Measurements from ENCODE around the gene SF3B3. TPM values are rescaled to one million over a fixed set of nuclear protein-coding genes. Genes with fewer than 3 reads are reported as not detected.
A peak's percentile ranks its signal among the peaks of the same experiment; 100 is the strongest.

The SF3B3 gene
- total RNA-seq, 1 donor from 2014 or later, result 129 TPM

DNA sequence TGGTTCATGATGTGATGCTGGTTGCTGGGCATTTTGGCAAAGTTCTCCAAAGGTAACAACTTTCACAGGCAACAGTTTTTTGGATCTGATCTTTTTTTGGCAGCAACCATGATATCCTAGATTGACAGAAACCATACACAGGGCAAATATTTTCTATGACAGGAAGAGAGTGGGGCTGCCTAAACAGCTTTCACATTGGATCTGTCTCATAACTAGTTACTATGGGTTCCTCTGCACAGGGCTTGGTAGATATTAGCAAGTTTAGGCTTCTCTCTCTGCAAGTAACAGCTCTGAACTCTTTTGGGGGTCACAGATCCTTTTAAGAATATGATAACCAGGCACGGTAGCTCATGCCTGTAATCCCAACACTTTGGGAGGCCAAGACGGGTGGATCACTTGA, 28.8 kb upstream of the SF3B3 start:
- Histone ChIP-seq H3K4me3 (no peak overlapping the region), H3K9me3 (replicated peaks) (no peaks in the 10 kb centered on the region), H3K4me1 (peaks cover 19% of the 10 kb centered on the region), H3K27me3 (ENCODE audit: low read depth) (no peaks in the 10 kb centered on the region), H3K36me3 (peaks cover 82% of the 10 kb centered on the region), H3K27ac (replicated peaks) (peak overlapping the region; percentile 12)
- TF ChIP-seq, protein P1, sequence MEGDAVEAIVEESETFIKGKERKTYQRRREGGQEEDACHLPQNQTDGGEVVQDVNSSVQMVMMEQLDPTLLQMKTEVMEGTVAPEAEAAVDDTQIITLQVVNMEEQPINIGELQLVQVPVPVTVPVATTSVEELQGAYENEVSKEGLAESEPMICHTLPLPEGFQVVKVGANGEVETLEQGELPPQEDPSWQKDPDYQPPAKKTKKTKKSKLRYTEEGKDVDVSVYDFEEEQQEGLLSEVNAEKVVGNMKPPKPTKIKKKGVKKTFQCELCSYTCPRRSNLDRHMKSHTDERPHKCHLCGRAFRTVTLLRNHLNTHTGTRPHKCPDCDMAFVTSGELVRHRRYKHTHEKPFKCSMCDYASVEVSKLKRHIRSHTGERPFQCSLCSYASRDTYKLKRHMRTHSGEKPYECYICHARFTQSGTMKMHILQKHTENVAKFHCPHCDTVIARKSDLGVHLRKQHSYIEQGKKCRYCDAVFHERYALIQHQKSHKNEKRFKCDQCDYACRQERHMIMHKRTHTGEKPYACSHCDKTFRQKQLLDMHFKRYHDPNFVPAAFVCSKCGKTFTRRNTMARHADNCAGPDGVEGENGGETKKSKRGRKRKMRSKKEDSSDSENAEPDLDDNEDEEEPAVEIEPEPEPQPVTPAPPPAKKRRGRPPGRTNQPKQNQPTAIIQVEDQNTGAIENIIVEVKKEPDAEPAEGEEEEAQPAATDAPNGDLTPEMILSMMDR (IDR thresholded peaks at IDR 0.05; ENCODE audit: borderline replicate concordance), result no peak
- DNase-seq, result no peak
- intact Hi-C loops (cut with micrococcal nuclease), result no loop called here

DNA sequence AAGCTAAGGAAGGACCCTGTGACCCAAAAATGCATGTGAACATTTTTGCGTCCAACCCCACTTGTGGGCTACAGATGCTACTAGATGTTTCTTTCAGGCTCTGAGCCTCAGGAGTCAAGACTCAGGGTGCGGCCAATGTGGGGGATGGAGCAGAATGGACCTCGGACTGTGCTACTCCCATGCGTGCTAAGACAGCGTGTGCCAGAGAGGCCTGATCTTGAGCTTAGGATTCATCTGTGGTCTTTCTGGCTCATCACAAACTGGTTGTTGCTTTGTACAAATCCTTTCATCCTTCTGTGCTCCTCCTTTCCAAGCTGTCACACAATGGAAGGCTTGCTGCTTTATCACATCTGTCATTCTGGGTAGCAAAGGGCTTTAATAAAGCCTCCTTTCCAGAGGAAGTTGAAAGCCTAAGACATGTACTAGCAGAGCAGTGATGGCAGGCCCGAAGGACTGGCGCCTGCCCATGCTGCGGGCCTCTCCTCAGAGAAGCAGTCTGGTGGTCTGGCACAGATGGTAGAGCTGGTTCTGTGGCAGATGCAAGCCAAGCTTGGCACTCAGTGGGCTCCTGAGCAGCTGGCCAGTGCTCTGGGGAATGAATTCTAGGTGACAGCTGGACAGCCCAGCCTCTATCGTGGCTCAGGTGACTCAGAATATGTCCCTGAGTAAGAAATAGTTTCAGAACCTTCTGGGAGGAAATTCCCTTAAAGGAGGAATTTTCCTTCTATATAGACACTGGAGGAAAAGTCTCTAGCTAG, 28.0 kb upstream of the SF3B3 start:
- H3K27ac ChIP-seq (replicated peaks), result no peak overlapping the region

DNA sequence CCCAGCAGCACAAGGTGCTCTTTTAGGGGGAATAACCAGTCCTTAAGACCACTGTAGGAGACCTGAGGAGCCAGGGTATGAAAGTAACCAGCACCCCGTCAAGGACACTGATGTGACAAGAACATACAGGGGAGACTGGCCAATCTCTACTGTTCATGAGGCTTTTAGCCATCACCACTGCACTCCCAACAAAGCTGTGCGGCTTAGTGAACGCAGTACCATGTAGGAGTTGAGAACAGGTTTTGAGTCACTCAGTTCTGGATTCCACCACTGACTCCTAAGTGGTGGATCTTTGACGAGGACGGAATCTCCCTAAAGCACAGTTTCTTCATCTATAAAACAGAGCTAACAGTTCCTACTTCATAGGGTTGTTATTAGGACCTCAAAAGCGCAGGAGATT, 27.1 kb upstream of the SF3B3 start:
- H3K27me3 ChIP-seq (ENCODE audit: low read depth), result no peaks in the 10 kb centered on the region
- TF ChIP-seq, protein P1 (IDR thresholded peaks at IDR 0.05; ENCODE audit: borderline replicate concordance), result no peak
- no peak overlapping the region for H3K4me3 ChIP-seq
- no peaks in the 10 kb centered on the region for H3K9me3 ChIP-seq (replicated peaks)
- no peak for DNase-seq
- H3K36me3 ChIP-seq, result peaks cover 91% of the 10 kb centered on the region
- intact Hi-C loops (cut with micrococcal nuclease), result no loop called here
- peaks cover 19% of the 10 kb centered on the region for H3K4me1 ChIP-seq
- no peak overlapping the region for H3K27ac ChIP-seq (replicated peaks)

More for the DNA sequence above, 28.0 kb upstream of the SF3B3 start:
- H3K27me3 ChIP-seq (ENCODE audit: low read depth), result no peaks in the 10 kb centered on the region
- TF ChIP-seq, protein P1 (IDR thresholded peaks at IDR 0.05; ENCODE audit: borderline replicate concordance), result no peak
- peaks cover 82% of the 10 kb centered on the region for H3K36me3 ChIP-seq
- H3K4me1 ChIP-seq, result peaks cover 19% of the 10 kb centered on the region
- no peaks in the 10 kb centered on the region for H3K9me3 ChIP-seq (replicated peaks)
- intact Hi-C loops (cut with micrococcal nuclease), result no loop called here
- DNase-seq, result no peak
- no peak overlapping the region for H3K4me3 ChIP-seq

- no peaks in the 10 kb centered on the region for H3K4me1 ChIP-seq
- no peak for DNase-seq
- no peaks in the 10 kb centered on the region for H3K27me3 ChIP-seq (ENCODE audit: low read depth)
- intact Hi-C loops (cut with micrococcal nuclease), result no loop called here
- H3K4me3 ChIP-seq, result no peak overlapping the region
- peak overlapping the region; percentile 12 for H3K27ac ChIP-seq (replicated peaks)
- H3K36me3 ChIP-seq, result peaks cover 90% of the 10 kb centered on the region
- no peaks in the 10 kb centered on the region for H3K9me3 ChIP-seq (replicated peaks)
- TF ChIP-seq, protein P1 (IDR thresholded peaks at IDR 0.05; ENCODE audit: borderline replicate concordance), result peak; percentile 22
Measured at GRCh38 chr16:70508752-70509151, 14.9 kb upstream of the SF3B3 start.

- H3K36me3 ChIP-seq, result peaks cover 97% of the 10 kb centered on the region
- TF ChIP-seq, protein P1 (IDR thresholded peaks at IDR 0.05; ENCODE audit: borderline replicate concordance), result no peak
Measured at GRCh38 chr16:70510216-70510615, 13.4 kb upstream of the SF3B3 start.

More at GRCh38 chr16:70510216-70510615, 13.4 kb upstream of the SF3B3 start:
- Histone ChIP-seq H3K27me3 (ENCODE audit: low read depth) (no peaks in the 10 kb centered on the region), H3K9me3 (replicated peaks) (no peaks in the 10 kb centered on the region), H3K4me3 (no peak overlapping the region), H3K27ac (replicated peaks) (no peak overlapping the region), H3K4me1 (no peaks in the 10 kb centered on the region)
- DNase-seq, result no peak
- intact Hi-C loops (cut with micrococcal nuclease), result no loop called here
